NCI-H1436 (cell line): ENCODE measurements around the gene MASTL.

ENCODE experiments used
- DNase-seq: peaks from one replicate; lab custom pipeline; 2025; lab: John Stamatoyannopoulos, UW

The MASTL gene

GRCh38 chr10:27225642-27226257, 70.6 kb downstream of the MASTL start:
- no peak for DNase-seq

DNA sequence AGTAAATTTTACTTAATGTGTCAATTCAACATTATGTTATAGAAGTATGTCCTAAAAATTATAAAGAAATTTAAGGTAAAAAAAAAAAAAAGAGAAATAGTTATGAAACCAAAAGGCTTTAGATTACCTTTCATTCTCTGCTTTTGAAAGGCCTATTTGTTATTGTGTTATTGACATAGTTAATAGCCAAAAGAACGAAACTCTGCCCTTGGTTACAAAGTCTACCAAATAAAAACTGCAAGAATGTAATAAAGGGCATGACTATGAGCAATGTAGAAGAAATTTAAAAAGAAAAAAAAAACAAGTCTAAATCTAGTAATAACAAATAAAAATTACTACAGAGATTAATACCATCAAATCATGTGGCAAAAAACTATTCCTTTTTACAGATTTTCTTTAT, 74.9 kb downstream of the MASTL start:
- DNase-seq = no peak

GRCh38 chr10:27235706-27236105, 80.6 kb downstream of the MASTL start:
- no peak for DNase-seq
